Esophagus squamous epithelium (tissue), 5 donors: ENCODE data around the gene KCNJ1. TPM values are rescaled to one million over a fixed set of nuclear protein-coding genes. Genes with fewer than 3 reads are reported as not detected.

Experiments
- DNase-seq: peaks from one replicate; lab custom pipeline; 2025; lab: John Stamatoyannopoulos, UW
- H3K27ac ChIP-seq, 4 donors: fragments of 200-600 bp; sonication (generic); one replicate each; pipeline ENCODE4 v1.5.1; 2016 to 2019; ENCODE audit warnings: mild to moderate bottlenecking in 1 of 4
- H3K27me3 ChIP-seq, 4 donors: fragments of 200-600 bp; sonication (generic); 1 replicate in 3 of 4; 2 replicates in 1 of 4; pipeline versions ENCODE4 v1.5.1 to v1.6.0; 2017 to 2021; ENCODE audit warnings: antibody characterized with exemption in 1 of 4
- H3K36me3 ChIP-seq, 3 donors: fragments of 200-600 bp; sonication (generic); one replicate each; pipeline ENCODE4 v1.5.1; 2016 to 2019
- H3K4me1 ChIP-seq, 3 donors: fragments of 200-600 bp; sonication (generic); one replicate each; pipeline ENCODE4 v1.5.1; 2017 to 2019
- H3K4me3 ChIP-seq, 4 donors: fragments of 200-600 bp; sonication (generic); 1 replicate in 3 of 4; 2 replicates in 1 of 4; pipeline ENCODE4 v1.5.1; 2016 to 2019; ENCODE audit warnings: mild to moderate bottlenecking in 2 of 4, moderate library complexity in 1 of 4
- H3K9me3 ChIP-seq, 3 donors: fragments of 200-600 bp; sonication (generic); one replicate each; pipeline ENCODE4 v1.5.1; 2016 to 2019
- POLR2A ChIP-seq, 4 donors: fragments of 450-650 bp; IDR thresholded peaks; one replicate each; pipeline ENCODE4 v1.6.1; 2017; ENCODE audit warnings: antibody characterized with exemption in 4 of 4, mild to moderate bottlenecking in 4 of 4, moderate library complexity in 3 of 4
- WGBS, 2 donors: methylation state at CpG; one replicate each; pipeline ENCODE4 v1.1.5; 2018; 5-methylcytosine and 5-hydroxymethylcytosine counted together
- intact Hi-C: fragments of 100-400 bp; cut with DNase I; formaldehyde crosslinking; loops from one replicate; pipeline ENCODE4 v1.15.0; 2022
- total RNA-seq, 4 donors: library from RNA; depleted of rRNA; stranded (reverse); fragments of >200 nt; gene quantifications; one replicate each; pipeline ENCODE4 v1.1.0, GENCODE V29; 2016
- TF ChIP-seq, protein P1 (sequence below), 6 experiments: fragments of 450-650 bp in 4 of 6; fragments of 200-600 bp in 2 of 6; sonication (generic) in 2 of 6; IDR thresholded peaks; one replicate each; pipeline ENCODE4 v1.5.1; 2016 to 2019; ENCODE audit warnings: antibody characterized with exemption in 6 of 6, mild to moderate bottlenecking in 4 of 6, moderate library complexity in 4 of 6
- donor health status: DM: yes; HTN: yes; CAD: no.

Gene KCNJ1
- total RNA-seq, 4 donors from 2014 or later: under 0.01 to 1.3 TPM; not detected in 2

GRCh38 chr11:128821556-128821955 is 45.5 kb downstream of the KCNJ1 start:
- intact Hi-C loops: loop anchor here (10.0 kb wide), 2 partner anchors 167 to 527 kb away; no protein-coding TSS in a partner anchor
- peaks cover 0 to 9% (median 3%) of the 10 kb centered on the region in 3 donors for H3K4me1 ChIP-seq
- no peak overlapping the region for H3K27ac ChIP-seq
- no peaks in the 10 kb centered on the region for H3K36me3 ChIP-seq
- H3K27me3 ChIP-seq: peaks cover 0 to 27% (median 0%) of the 10 kb centered on the region in 4 donors
- 83 to 85% methylated on average over 4 of the region's 4 CpGs for WGBS, 2 donors
- no peak overlapping the region for H3K4me3 ChIP-seq
- TF ChIP-seq POLR2A (IDR thresholded peaks at IDR 0.05): no peak
- TF ChIP-seq, protein P1, sequence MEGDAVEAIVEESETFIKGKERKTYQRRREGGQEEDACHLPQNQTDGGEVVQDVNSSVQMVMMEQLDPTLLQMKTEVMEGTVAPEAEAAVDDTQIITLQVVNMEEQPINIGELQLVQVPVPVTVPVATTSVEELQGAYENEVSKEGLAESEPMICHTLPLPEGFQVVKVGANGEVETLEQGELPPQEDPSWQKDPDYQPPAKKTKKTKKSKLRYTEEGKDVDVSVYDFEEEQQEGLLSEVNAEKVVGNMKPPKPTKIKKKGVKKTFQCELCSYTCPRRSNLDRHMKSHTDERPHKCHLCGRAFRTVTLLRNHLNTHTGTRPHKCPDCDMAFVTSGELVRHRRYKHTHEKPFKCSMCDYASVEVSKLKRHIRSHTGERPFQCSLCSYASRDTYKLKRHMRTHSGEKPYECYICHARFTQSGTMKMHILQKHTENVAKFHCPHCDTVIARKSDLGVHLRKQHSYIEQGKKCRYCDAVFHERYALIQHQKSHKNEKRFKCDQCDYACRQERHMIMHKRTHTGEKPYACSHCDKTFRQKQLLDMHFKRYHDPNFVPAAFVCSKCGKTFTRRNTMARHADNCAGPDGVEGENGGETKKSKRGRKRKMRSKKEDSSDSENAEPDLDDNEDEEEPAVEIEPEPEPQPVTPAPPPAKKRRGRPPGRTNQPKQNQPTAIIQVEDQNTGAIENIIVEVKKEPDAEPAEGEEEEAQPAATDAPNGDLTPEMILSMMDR (IDR thresholded peaks at IDR 0.05): no peak
- DNase-seq: no peak
- no peaks in the 10 kb centered on the region for H3K9me3 ChIP-seq

- TF ChIP-seq, protein P1 (IDR thresholded peaks at IDR 0.05): no peak
- TF ChIP-seq POLR2A (IDR thresholded peaks at IDR 0.05): no peak
- peaks cover 0 to 4% (median 3%) of the 10 kb centered on the region in 3 donors for H3K4me1 ChIP-seq
- 79 to 83% methylated on average over 2 to 8 of the region's 8 CpGs for WGBS, 2 donors
- no peak overlapping the region for H3K27ac ChIP-seq
- H3K9me3 ChIP-seq: no peaks in the 10 kb centered on the region
- no peaks in the 10 kb centered on the region for H3K36me3 ChIP-seq
- peaks cover 0 to 18% (median 0%) of the 10 kb centered on the region in 4 donors for H3K27me3 ChIP-seq
- no peak for DNase-seq
- intact Hi-C loops: no loop called here
- no peak overlapping the region for H3K4me3 ChIP-seq
Observed at GRCh38 chr11:128819198-128819597, 47.9 kb downstream of the KCNJ1 start.

DNA sequence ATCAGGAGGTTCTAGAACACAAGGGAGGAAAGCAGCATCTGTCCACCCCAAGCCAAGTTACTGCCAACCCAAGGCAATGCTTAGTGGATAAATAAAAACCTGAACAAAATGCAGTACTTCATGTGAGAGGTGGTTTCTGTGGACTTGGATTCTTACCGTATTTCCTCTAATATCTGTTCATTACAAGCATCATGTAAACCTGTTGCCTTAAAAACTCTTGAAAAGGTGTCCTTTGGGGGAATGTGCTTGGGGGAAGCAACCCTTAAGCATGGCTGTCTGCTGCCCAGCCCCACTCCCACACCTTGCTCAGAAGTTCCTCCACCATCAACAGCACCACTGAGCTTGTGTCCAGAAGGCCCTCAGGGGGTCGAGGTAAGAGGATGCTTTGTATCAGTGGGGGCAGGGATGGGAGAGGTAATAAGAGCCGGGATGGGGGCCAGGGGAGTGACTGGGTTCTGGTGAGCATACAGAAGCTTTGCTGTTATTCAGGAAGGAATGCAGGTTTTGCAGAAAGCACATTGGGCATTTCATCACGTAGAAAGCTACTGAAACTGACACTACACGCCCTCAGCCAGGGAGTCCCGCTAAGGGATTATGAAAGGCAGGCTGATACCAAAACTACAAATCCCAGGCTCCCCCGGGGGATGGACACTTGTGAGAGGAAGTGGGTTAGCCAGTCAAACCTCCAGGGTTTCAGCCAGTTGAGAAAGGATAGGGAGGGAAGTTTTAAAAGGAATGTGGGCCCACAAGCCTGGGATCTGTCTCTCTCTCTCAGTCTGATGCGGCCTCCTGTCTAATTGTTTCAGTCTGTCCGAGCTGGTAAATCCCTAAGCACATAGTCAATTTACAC is 52.0 kb downstream of the KCNJ1 start:
- no peaks in the 10 kb centered on the region for H3K4me1 ChIP-seq
- intact Hi-C loops: no loop called here
- no peak overlapping the region for H3K27ac ChIP-seq
- 55 to 61% methylated on average over 6 to 7 of the region's 9 CpGs for WGBS, 2 donors
- TF ChIP-seq, protein P1 (IDR thresholded peaks at IDR 0.05): no peak
- no peak for TF ChIP-seq POLR2A (IDR thresholded peaks at IDR 0.05)
- H3K27me3 ChIP-seq: peaks cover 0 to 4% (median 0%) of the 10 kb centered on the region in 4 donors
- H3K36me3 ChIP-seq: peaks cover 0 to 15% (median 0%) of the 10 kb centered on the region in 3 donors
- no peaks in the 10 kb centered on the region for H3K9me3 ChIP-seq
- no peak for DNase-seq
- H3K4me3 ChIP-seq: no peak overlapping the region

DNA sequence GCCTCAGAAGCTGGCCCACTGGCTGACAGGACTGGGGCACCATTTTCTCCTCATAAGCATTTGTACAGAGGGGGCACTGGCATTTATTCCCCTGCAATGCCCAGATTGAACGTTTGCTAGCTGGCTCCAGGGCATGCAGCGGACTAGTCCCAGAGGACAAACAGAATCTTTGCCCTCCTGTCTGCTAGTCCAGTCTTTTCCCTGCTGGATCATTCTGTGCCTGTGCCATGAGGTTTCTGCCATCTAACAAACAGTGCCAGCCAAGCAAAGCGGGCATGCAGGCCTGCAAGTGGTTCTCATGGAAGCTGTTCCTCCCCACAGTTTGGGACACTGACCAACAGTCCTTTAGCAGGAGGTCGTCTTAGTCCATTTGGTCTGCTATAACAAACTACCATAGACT is 53.4 kb downstream of the KCNJ1 start:
- Histone ChIP-seq H3K4me1 (peaks cover 0 to 6% (median 0%) of the 10 kb centered on the region in 3 donors), H3K27ac (no peak overlapping the region), H3K36me3 (peaks cover 0 to 25% (median 0%) of the 10 kb centered on the region in 3 donors), H3K9me3 (no peaks in the 10 kb centered on the region), H3K4me3 (no peak overlapping the region), H3K27me3 (peaks cover 0 to 4% (median 0%) of the 10 kb centered on the region in 4 donors)
- no peak for DNase-seq
- no peak for TF ChIP-seq POLR2A (IDR thresholded peaks at IDR 0.05)
- TF ChIP-seq, protein P1 (IDR thresholded peaks at IDR 0.05): no peak
- intact Hi-C loops: no loop called here
- WGBS, 2 donors: 80 to 88% methylated on average over 2 to 3 of the region's 4 CpGs
